ENCODE results near the gene SLX9. TPM values are rescaled to one million over a fixed set of nuclear protein-coding genes. Genes with fewer than 3 reads are reported as not detected.

SLX9 gene
- total RNA-seq, 5 donors from 2014 or later (not counting 1 experiment from before 2014, with no cell fraction given) = 16.7 to 32.2 (median 26.7) TPM

GRCh38 chr21:44959376-44960091 is 19.7 kb downstream of the SLX9 start:
- no peaks in the 10 kb centered on the region for H3K27me3 Mint-ChIP-seq
- POLR2A ChIA-PET = no interaction called here
- no peak overlapping the region for H3K27ac Mint-ChIP-seq
- H3K27ac ChIP-seq (ENCODE audit: low read length) = no peak overlapping the region
- H3K36me3 ChIP-seq (ENCODE audit: control insufficient read depth in 2 of 2, extremely low read depth in 1 of 2, insufficient read depth in 1 of 2, low read length in 1 of 2) = peaks cover 21 to 44% of the 10 kb centered on the region in 2 donors
- peaks cover 0 to 4% of the 10 kb centered on the region in 2 experiments for H3K4me1 ChIP-seq (ENCODE audit: control insufficient read depth in 1 of 2, extremely low read depth in 1 of 2, insufficient read depth in 2 of 2, low read length in 2 of 2)
- no peaks in the 10 kb centered on the region for H3K9me3 Mint-ChIP-seq
- H3K36me3 Mint-ChIP-seq = peaks cover 41% of the 10 kb centered on the region
- H3K9me3 ChIP-seq = no peaks in the 10 kb centered on the region
- CTCF ChIA-PET = interaction anchor here in 1 of 2 donors (0.9 kb wide), 1 partner anchor 179 kb away, joined by 3 read pairs; no protein-coding TSS in a partner anchor
- 96% methylated on average over 24 of the region's 26 CpGs for WGBS (ENCODE audit: insufficient coverage)
- DNase-seq (no peak), ATAC-seq (replicated peaks in 1 of 4) (no peak)
- H3K27me3 ChIP-seq (replicated peaks in 1 of 2; ENCODE audit: control insufficient read depth in 2 of 2, extremely low read depth in 1 of 2, insufficient read depth in 2 of 2, low read length in 1 of 2) = no peaks in the 10 kb centered on the region
- no peak overlapping the region for H3K4me3 Mint-ChIP-seq
- peaks cover 11 to 26% (median 14%) of the 10 kb centered on the region in 3 donors for H3K4me1 Mint-ChIP-seq
- no peak overlapping the region for H3K4me3 ChIP-seq (ENCODE audit: control insufficient read depth in 1 of 2, extremely low read depth in 1 of 2, low read length in 1 of 2)

- peaks cover 21 to 44% of the 10 kb centered on the region in 2 donors for H3K36me3 ChIP-seq (ENCODE audit: control insufficient read depth in 2 of 2, extremely low read depth in 1 of 2, insufficient read depth in 1 of 2, low read length in 1 of 2)
- 96% methylated on average over 16 of the region's 23 CpGs for WGBS (ENCODE audit: insufficient coverage)
- ATAC-seq (replicated peaks in 1 of 4) (no peak), DNase-seq (no peak)
- no peaks in the 10 kb centered on the region for H3K9me3 Mint-ChIP-seq
- H3K4me3 Mint-ChIP-seq = no peak overlapping the region
- H3K27ac Mint-ChIP-seq = no peak overlapping the region
- CTCF ChIA-PET = interaction anchor here in 1 of 2 donors (0.9 kb wide), 1 partner anchor 178 kb away, joined by 3 read pairs; no protein-coding TSS in a partner anchor
- H3K27ac ChIP-seq (ENCODE audit: low read length) = no peak overlapping the region
- no peak overlapping the region for H3K4me3 ChIP-seq (ENCODE audit: control insufficient read depth in 1 of 2, extremely low read depth in 1 of 2, low read length in 1 of 2)
- peaks cover 3 to 13% of the 10 kb centered on the region in 2 experiments for H3K4me1 ChIP-seq (ENCODE audit: control insufficient read depth in 1 of 2, extremely low read depth in 1 of 2, insufficient read depth in 2 of 2, low read length in 2 of 2)
- H3K36me3 Mint-ChIP-seq = peaks cover 42% of the 10 kb centered on the region
- no peaks in the 10 kb centered on the region for H3K9me3 ChIP-seq
- no peaks in the 10 kb centered on the region for H3K27me3 Mint-ChIP-seq
- H3K27me3 ChIP-seq (replicated peaks in 1 of 2; ENCODE audit: control insufficient read depth in 2 of 2, extremely low read depth in 1 of 2, insufficient read depth in 2 of 2, low read length in 1 of 2) = no peaks in the 10 kb centered on the region
- H3K4me1 Mint-ChIP-seq = peaks cover 20 to 33% (median 23%) of the 10 kb centered on the region in 3 donors
- POLR2A ChIA-PET = no interaction called here
These were observed 20.6 kb downstream of the SLX9 start for GRCh38 chr21:44960141-44961092.

GRCh38 chr21:44962403-44962966 is 22.7 kb downstream of the SLX9 start:
- H3K4me3 Mint-ChIP-seq = no peak overlapping the region
- DNase-seq (no peak), ATAC-seq (replicated peaks in 1 of 4) (no peak)
- ChIA-PET POLR2A (no interaction called here), CTCF (interaction anchor here in 1 of 2 donors (0.6 kb wide), 1 partner anchor 157 kb away, joined by 4 read pairs; no protein-coding TSS in a partner anchor)
- WGBS (ENCODE audit: insufficient coverage) = 97% methylated on average over 6 of the region's 9 CpGs
- no peaks in the 10 kb centered on the region for H3K9me3 ChIP-seq
- H3K4me1 Mint-ChIP-seq = peaks cover 31 to 40% (median 35%) of the 10 kb centered on the region in 3 donors
- no peaks in the 10 kb centered on the region for H3K27me3 ChIP-seq (replicated peaks in 1 of 2; ENCODE audit: control insufficient read depth in 2 of 2, extremely low read depth in 1 of 2, insufficient read depth in 2 of 2, low read length in 1 of 2)
- peaks cover 6 to 39% of the 10 kb centered on the region in 2 donors for H3K36me3 ChIP-seq (ENCODE audit: control insufficient read depth in 2 of 2, extremely low read depth in 1 of 2, insufficient read depth in 1 of 2, low read length in 1 of 2)
- H3K27ac ChIP-seq (ENCODE audit: low read length) = no peak overlapping the region
- no peaks in the 10 kb centered on the region for H3K9me3 Mint-ChIP-seq
- H3K27me3 Mint-ChIP-seq = no peaks in the 10 kb centered on the region
- H3K27ac Mint-ChIP-seq = no peak overlapping the region
- H3K4me1 ChIP-seq (ENCODE audit: control insufficient read depth in 1 of 2, extremely low read depth in 1 of 2, insufficient read depth in 2 of 2, low read length in 2 of 2) = peaks cover 11 to 34% of the 10 kb centered on the region in 2 experiments
- H3K4me3 ChIP-seq (ENCODE audit: control insufficient read depth in 1 of 2, extremely low read depth in 1 of 2, low read length in 1 of 2) = no peak overlapping the region
- H3K36me3 Mint-ChIP-seq = peaks cover 32% of the 10 kb centered on the region

- Mint-ChIP-seq H3K9me3 (no peaks in the 10 kb centered on the region), H3K4me1 (peaks cover 39 to 45% (median 43%) of the 10 kb centered on the region in 3 donors), H3K27me3 (no peaks in the 10 kb centered on the region), H3K27ac (no peak overlapping the region), H3K36me3 (peaks cover 29% of the 10 kb centered on the region), H3K4me3 (peak overlapping the region in 1 of 3 donors; percentile 55)
- H3K4me1 ChIP-seq (ENCODE audit: control insufficient read depth in 1 of 2, extremely low read depth in 1 of 2, insufficient read depth in 2 of 2, low read length in 2 of 2) = peaks cover 17 to 50% of the 10 kb centered on the region in 2 experiments
- H3K27me3 ChIP-seq (replicated peaks in 1 of 2; ENCODE audit: control insufficient read depth in 2 of 2, extremely low read depth in 1 of 2, insufficient read depth in 2 of 2, low read length in 1 of 2) = no peaks in the 10 kb centered on the region
- peaks cover 3 to 31% of the 10 kb centered on the region in 2 donors for H3K36me3 ChIP-seq (ENCODE audit: control insufficient read depth in 2 of 2, extremely low read depth in 1 of 2, insufficient read depth in 1 of 2, low read length in 1 of 2)
- WGBS (ENCODE audit: insufficient coverage) = 97% methylated on average over 4 of the region's 12 CpGs
- H3K9me3 ChIP-seq = no peaks in the 10 kb centered on the region
- H3K27ac ChIP-seq (ENCODE audit: low read length) = no peak overlapping the region
- ATAC-seq (replicated peaks in 1 of 4) (no peak), DNase-seq (no peak)
- ChIA-PET CTCF (interaction anchor here in 1 of 2 donors (0.6 to 1.0 kb wide), 3 partner anchors 14 to 144 kb away, joined by 3 read pairs; no protein-coding TSS in a partner anchor), POLR2A (no interaction called here)
- no peak overlapping the region for H3K4me3 ChIP-seq (ENCODE audit: control insufficient read depth in 1 of 2, extremely low read depth in 1 of 2, low read length in 1 of 2)
These were observed 24.6 kb downstream of the SLX9 start for GRCh38 chr21:44964381-44964780.

- WGBS (ENCODE audit: insufficient coverage) = 49% methylated on average over 9 of the region's 17 CpGs
- no peaks in the 10 kb centered on the region for H3K9me3 ChIP-seq
- Mint-ChIP-seq H3K4me3 (peak overlapping the region; percentile 31 to 55 (median 49)), H3K9me3 (no peaks in the 10 kb centered on the region), H3K4me1 (peaks cover 48 to 55% (median 50%) of the 10 kb centered on the region in 3 donors), H3K27me3 (no peaks in the 10 kb centered on the region), H3K27ac (peak overlapping the region in 1 of 2 donors; percentile 1), H3K36me3 (peaks cover 31% of the 10 kb centered on the region)
- no peak overlapping the region for H3K27ac ChIP-seq (ENCODE audit: low read length)
- CTCF ChIA-PET = interaction anchor here in 1 of 2 donors (1.0 kb wide), 3 partner anchors 142 to 173 kb away, joined by 3 to 5 read pairs (median 4); no protein-coding TSS in a partner anchor
- H3K4me3 ChIP-seq (ENCODE audit: control insufficient read depth in 1 of 2, extremely low read depth in 1 of 2, low read length in 1 of 2) = peak overlapping the region in 1 of 2 donors; percentile 10
- POLR2A ChIA-PET = no interaction called here
- DNase-seq (peak in 3 of 35 experiments; percentile 13 to 23 (median 21)), ATAC-seq (replicated peaks in 1 of 4) (peak; percentile 43 to 69 (median 58))
- peaks cover 19 to 59% of the 10 kb centered on the region in 2 experiments for H3K4me1 ChIP-seq (ENCODE audit: control insufficient read depth in 1 of 2, extremely low read depth in 1 of 2, insufficient read depth in 2 of 2, low read length in 2 of 2)
- H3K36me3 ChIP-seq (ENCODE audit: control insufficient read depth in 2 of 2, extremely low read depth in 1 of 2, insufficient read depth in 1 of 2, low read length in 1 of 2) = peaks cover 3 to 30% of the 10 kb centered on the region in 2 donors
- no peaks in the 10 kb centered on the region for H3K27me3 ChIP-seq (replicated peaks in 1 of 2; ENCODE audit: control insufficient read depth in 2 of 2, extremely low read depth in 1 of 2, insufficient read depth in 2 of 2, low read length in 1 of 2)
These were observed 25.6 kb downstream of the SLX9 start for GRCh38 chr21:44965251-44966022.
